ENCODE data around the gene RGS17. TPM values are rescaled to one million over a fixed set of nuclear protein-coding genes. Genes with fewer than 3 reads are reported as not detected.
A peak's percentile ranks its signal among the peaks of the same experiment; 100 is the strongest.
"Not testable (repeated sequence)": the region's sequence is repeated elsewhere in the genome, so short reads cannot be mapped to it uniquely, and the experiment has no call there.

The RGS17 gene
- polyA plus RNA-seq, 3 donors from 2014 or later: 0.82 to 3.5 TPM; not detected in 1

DNA sequence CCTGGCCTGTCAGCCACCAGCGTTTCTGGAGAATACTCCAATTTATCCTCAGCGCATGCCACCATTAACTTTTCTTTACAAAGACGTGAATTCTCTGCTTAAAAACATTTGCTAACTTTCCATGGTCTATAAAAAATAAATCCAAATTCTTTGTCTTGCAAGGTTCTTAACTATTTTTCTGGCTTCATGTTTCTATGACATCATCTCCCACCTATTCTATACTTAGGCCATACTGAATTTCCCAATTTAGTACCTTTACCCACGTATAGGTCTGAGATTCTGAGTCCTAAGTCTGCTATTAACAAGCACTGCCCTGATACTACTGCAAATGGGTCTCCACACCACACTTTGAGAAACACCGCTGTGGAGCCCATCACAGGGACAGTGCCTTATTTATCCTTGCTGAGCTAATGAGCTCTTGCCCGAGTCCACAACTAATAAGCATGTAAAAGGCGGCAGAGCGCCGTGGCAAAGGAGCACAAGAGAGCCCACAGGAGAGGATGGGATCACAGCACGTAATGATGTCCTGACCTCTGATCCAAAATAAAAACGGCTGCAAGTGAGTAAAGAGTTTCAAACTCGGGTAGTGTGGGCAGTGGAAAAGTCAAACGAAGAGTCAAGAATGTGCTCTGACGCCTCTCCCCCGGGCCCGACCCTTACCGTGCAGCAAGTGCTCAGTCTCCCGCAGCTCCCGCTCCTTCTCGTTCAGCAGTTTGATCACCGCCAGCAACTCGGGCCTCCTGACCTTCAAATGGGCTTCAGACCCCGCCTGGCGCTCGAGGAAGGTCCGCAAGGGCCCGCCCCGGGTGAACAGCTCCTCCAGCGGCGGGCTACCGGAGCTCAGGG is 129.1 kb downstream of the RGS17 start:
- peaks cover 43 to 65% of the 10 kb centered on the region in 2 donors for H3K4me1 Mint-ChIP-seq
- H3K4me3 Mint-ChIP-seq: peak overlapping the region; percentile 96 to 99 (median 97)
- H3K27ac Mint-ChIP-seq: peak overlapping the region; percentile 86 to 95 (median 90)
- peaks cover 3 to 6% (median 4%) of the 10 kb centered on the region in 3 donors for H3K36me3 Mint-ChIP-seq
- no peaks in the 10 kb centered on the region for H3K9me3 Mint-ChIP-seq
- H3K27me3 Mint-ChIP-seq (ENCODE audit: low read depth in 3 of 3): peaks cover 0 to 4% (median 0%) of the 10 kb centered on the region in 3 donors
- DNase-seq: no peak

DNA sequence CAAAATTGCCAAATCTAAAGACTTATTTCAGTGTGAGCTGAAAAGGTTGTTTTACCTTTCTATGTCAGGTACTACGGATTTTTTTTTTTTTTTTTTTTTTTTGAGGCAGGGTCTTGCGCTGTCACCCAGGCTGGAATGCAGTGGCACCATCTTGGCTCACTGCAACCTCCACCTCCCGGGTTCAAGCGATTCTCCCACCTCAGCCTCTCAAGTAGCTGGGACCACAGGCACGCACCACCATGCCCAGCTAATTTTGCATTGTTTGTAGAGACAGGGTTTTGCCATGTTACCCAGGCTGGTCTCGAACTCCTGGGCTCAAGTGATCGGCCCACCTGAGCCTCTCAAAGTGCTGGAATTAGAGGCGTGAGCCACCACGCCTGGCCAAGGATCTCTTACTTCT is 130.3 kb downstream of the RGS17 start:
- peaks cover 6 to 10% (median 7%) of the 10 kb centered on the region in 3 donors for H3K36me3 Mint-ChIP-seq
- peaks cover 49 to 76% of the 10 kb centered on the region in 2 donors for H3K4me1 Mint-ChIP-seq
- H3K9me3 Mint-ChIP-seq; H3K27me3 Mint-ChIP-seq (ENCODE audit: low read depth in 3 of 3); DNase-seq: not testable (repeated sequence)
- H3K27ac Mint-ChIP-seq: peak overlapping the region in 2 of 6 donors; percentile 3 to 91
- H3K4me3 Mint-ChIP-seq: peak overlapping the region in 4 of 5 donors; percentile 97 to 99 (median 98)

GRCh38 chr6:153000243-153000642 is 130.8 kb downstream of the RGS17 start:
- H3K36me3 Mint-ChIP-seq: peaks cover 6 to 10% (median 7%) of the 10 kb centered on the region in 3 donors
- H3K4me1 Mint-ChIP-seq: peaks cover 49 to 82% of the 10 kb centered on the region in 2 donors
- peaks cover 0 to 4% (median 0%) of the 10 kb centered on the region in 3 donors for H3K27me3 Mint-ChIP-seq (ENCODE audit: low read depth in 3 of 3)
- no peak for DNase-seq
- peak overlapping the region; percentile 8 to 68 (median 35) for H3K4me3 Mint-ChIP-seq
- H3K9me3 Mint-ChIP-seq: no peaks in the 10 kb centered on the region
- peak overlapping the region in 3 of 6 donors; percentile 23 to 38 (median 29) for H3K27ac Mint-ChIP-seq

DNA sequence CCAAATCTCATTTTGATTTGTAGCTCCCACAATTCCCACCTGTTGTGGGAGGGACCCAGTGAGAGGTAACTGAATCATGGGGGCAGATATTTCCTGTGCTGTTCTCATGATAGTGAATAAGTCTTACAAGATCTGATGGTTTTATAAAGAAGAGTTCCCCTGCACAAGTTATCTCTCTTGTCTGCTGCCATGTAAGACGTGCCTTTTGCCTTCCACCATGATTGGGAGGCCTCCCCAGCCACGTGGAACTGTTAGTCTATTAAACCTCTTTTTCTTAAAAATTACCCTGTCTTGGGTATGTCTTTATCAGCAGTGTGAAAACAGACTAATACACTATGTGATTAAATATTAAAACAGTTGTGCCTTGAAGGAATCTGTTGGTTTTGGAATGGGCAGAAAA is 131.5 kb downstream of the RGS17 start:
- H3K36me3 Mint-ChIP-seq: peaks cover 6 to 10% (median 7%) of the 10 kb centered on the region in 3 donors
- peak overlapping the region in 3 of 6 donors; percentile 12 to 28 (median 18) for H3K27ac Mint-ChIP-seq
- H3K4me3 Mint-ChIP-seq: peak overlapping the region in 4 of 5 donors; percentile 4 to 55 (median 11)
- H3K27me3 Mint-ChIP-seq (ENCODE audit: low read depth in 3 of 3); H3K9me3 Mint-ChIP-seq; DNase-seq: not testable (repeated sequence)
- peaks cover 49 to 83% of the 10 kb centered on the region in 2 donors for H3K4me1 Mint-ChIP-seq

DNA sequence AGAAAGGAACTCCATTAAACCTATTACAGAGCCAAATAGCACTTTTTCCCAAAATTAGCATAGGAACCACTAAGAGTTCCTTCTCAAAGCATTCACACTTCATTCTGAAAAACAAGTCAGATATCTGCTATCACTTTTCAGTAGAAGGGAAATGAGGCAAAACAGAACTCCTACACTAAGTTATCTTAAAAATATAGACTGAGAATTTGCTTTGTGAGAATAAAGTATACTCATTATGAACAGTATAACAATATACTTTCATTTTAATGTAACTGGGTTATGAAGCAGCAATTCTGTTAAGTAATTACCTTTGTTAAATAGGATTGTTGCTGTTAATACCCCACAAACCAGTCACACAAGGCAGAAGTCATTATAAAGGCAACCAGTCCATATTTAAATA is 137.2 kb downstream of the RGS17 start:
- peaks cover 13 to 30% (median 17%) of the 10 kb centered on the region in 3 donors for H3K36me3 Mint-ChIP-seq
- no peaks in the 10 kb centered on the region for H3K9me3 Mint-ChIP-seq
- peak overlapping the region in 2 of 6 donors; percentile 14 to 34 for H3K27ac Mint-ChIP-seq
- DNase-seq: no peak
- H3K27me3 Mint-ChIP-seq (ENCODE audit: low read depth in 3 of 3): no peaks in the 10 kb centered on the region
- H3K4me1 Mint-ChIP-seq: peaks cover 12 to 56% of the 10 kb centered on the region in 2 donors
- H3K4me3 Mint-ChIP-seq: no peak overlapping the region

GRCh38 chr6:152993431-152993830 is 137.7 kb downstream of the RGS17 start:
- H3K27ac Mint-ChIP-seq: peak overlapping the region in 2 of 6 donors; percentile 14 to 34
- no peaks in the 10 kb centered on the region for H3K9me3 Mint-ChIP-seq
- H3K4me3 Mint-ChIP-seq: no peak overlapping the region
- H3K27me3 Mint-ChIP-seq (ENCODE audit: low read depth in 3 of 3): no peaks in the 10 kb centered on the region
- H3K36me3 Mint-ChIP-seq: peaks cover 13 to 30% (median 17%) of the 10 kb centered on the region in 3 donors
- DNase-seq: no peak
- H3K4me1 Mint-ChIP-seq: peaks cover 12 to 53% of the 10 kb centered on the region in 2 donors

DNA sequence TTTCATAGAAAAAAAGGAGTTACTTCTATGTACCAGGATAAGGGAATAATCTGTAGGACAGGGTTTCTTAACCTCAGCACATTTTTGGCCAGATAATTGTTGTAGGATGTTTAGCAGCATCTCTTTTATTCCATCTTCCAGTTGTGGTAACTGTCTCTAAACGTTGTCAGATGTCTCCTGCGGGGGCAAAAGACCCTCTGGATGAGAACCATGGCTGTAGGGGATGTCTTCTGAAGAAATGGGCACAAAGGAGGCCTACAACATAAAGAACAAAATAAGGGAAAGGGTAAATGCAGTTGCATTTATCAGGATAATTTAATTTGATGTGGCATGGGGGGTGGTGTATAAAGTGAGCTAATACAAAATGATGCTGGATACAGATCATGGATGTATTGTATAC is 144.1 kb downstream of the RGS17 start:
- DNase-seq: no peak
- Mint-ChIP-seq H3K27me3 (ENCODE audit: low read depth in 3 of 3) (peaks cover 11 to 13% (median 12%) of the 10 kb centered on the region in 3 donors), H3K36me3 (peaks cover 1 to 11% (median 7%) of the 10 kb centered on the region in 3 donors), H3K9me3 (no peaks in the 10 kb centered on the region), H3K4me1 (peaks cover 22 to 32% of the 10 kb centered on the region in 2 donors), H3K27ac (peak overlapping the region in 4 of 6 donors; percentile 19 to 76 (median 58)), H3K4me3 (no peak overlapping the region)

- Mint-ChIP-seq H3K4me3 (peak overlapping the region; percentile 42 to 97 (median 60)), H3K27me3 (ENCODE audit: low read depth in 3 of 3) (peaks cover 11 to 13% (median 12%) of the 10 kb centered on the region in 3 donors), H3K4me1 (peaks cover 33 to 42% of the 10 kb centered on the region in 2 donors), H3K27ac (peak overlapping the region; percentile 27 to 89 (median 57))
- not testable (repeated sequence) for DNase-seq, H3K9me3 Mint-ChIP-seq, H3K36me3 Mint-ChIP-seq
These were observed 145.8 kb downstream of the RGS17 start for GRCh38 chr6:152985300-152985699.

GRCh38 chr6:152984513-152984872 is 146.6 kb downstream of the RGS17 start:
- Mint-ChIP-seq H3K4me1 (peaks cover 33 to 43% of the 10 kb centered on the region in 2 donors), H3K4me3 (peak overlapping the region; percentile 96 to 99 (median 99)), H3K9me3 (no peaks in the 10 kb centered on the region), H3K27ac (peak overlapping the region; percentile 89 to 100 (median 98)), H3K36me3 (peaks cover 0 to 4% (median 0%) of the 10 kb centered on the region in 3 donors), H3K27me3 (ENCODE audit: low read depth in 3 of 3) (peaks cover 11 to 13% (median 12%) of the 10 kb centered on the region in 3 donors)
- DNase-seq: no peak

- H3K36me3 Mint-ChIP-seq: peaks cover 0 to 4% (median 0%) of the 10 kb centered on the region in 3 donors
- H3K27ac Mint-ChIP-seq: peak overlapping the region; percentile 89 to 100 (median 98)
- peaks cover 11 to 13% (median 12%) of the 10 kb centered on the region in 3 donors for H3K27me3 Mint-ChIP-seq (ENCODE audit: low read depth in 3 of 3)
- DNase-seq: peak in 1 of 3 donors; percentile 33
- peak overlapping the region; percentile 96 to 99 (median 99) for H3K4me3 Mint-ChIP-seq
- no peaks in the 10 kb centered on the region for H3K9me3 Mint-ChIP-seq
- peaks cover 33 to 47% of the 10 kb centered on the region in 2 donors for H3K4me1 Mint-ChIP-seq
These were observed 147.2 kb downstream of the RGS17 start for GRCh38 chr6:152983637-152984512.

DNA sequence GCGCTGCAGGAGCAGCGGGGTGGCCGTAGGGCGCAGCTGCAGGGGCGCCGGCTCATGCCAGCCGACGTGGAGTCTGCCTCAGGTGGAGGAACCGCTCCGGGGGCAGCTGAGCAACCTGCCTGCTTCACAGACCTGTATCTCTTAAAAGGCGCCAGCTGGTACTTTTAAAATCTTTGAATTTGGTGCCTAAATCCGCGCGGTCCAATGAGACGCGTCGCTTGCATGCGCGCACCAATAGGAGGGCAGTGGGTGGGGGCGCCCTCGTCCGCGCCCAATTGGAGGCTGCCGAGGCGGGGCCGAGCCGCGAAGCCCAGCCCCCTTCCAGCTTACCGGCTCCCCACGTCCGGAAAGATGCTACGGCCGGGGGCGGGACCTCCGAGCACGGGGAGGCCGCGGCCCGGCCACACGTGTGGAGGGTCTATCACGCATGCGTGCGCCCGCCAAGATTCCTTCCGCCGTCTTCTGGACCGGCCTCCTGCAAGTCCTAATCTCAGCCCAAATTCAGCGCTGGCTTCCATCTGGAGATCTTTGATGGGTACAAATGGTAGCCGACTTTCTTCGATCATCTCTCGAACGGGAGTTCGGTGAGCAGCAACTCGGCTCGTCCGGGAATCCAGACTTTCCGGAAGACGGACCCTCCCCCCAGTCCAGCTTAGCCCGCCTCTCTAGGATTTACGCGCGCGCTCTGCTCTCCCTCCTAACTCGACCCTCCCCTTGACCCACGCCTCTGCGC is 148.0 kb downstream of the RGS17 start, which contains the start of gene FBXO5:
FBXO5 (minus strand) TSS at position 138 of the 733 bp plus-strand sequence; CDS start at position 56, 82 bp downstream.
- Mint-ChIP-seq H3K36me3 (peaks cover 0 to 4% (median 0%) of the 10 kb centered on the region in 3 donors), H3K9me3 (no peaks in the 10 kb centered on the region), H3K27me3 (ENCODE audit: low read depth in 3 of 3) (peaks cover 11 to 13% (median 12%) of the 10 kb centered on the region in 3 donors), H3K4me1 (peaks cover 33 to 47% of the 10 kb centered on the region in 2 donors), H3K27ac (peak within 1 kb of the TSS; percentile 89 to 100 (median 98)), H3K4me3 (peak within 1 kb of the TSS; percentile 96 to 99 (median 99))
- peak; percentile 97 to 99 (median 98) for DNase-seq

- peaks cover 0 to 4% (median 0%) of the 10 kb centered on the region in 3 donors for H3K36me3 Mint-ChIP-seq
- no peak overlapping the region for H3K27ac Mint-ChIP-seq
- DNase-seq: no peak
- H3K4me3 Mint-ChIP-seq: peak overlapping the region; percentile 96 to 99 (median 99)
- peaks cover 11 to 13% (median 12%) of the 10 kb centered on the region in 3 donors for H3K27me3 Mint-ChIP-seq (ENCODE audit: low read depth in 3 of 3)
- no peaks in the 10 kb centered on the region for H3K9me3 Mint-ChIP-seq
- H3K4me1 Mint-ChIP-seq: peaks cover 33 to 46% of the 10 kb centered on the region in 2 donors
These were observed 148.8 kb downstream of the RGS17 start for GRCh38 chr6:152981989-152982903.
